HepG2 (cell line): ENCODE data around the gene TUBB4A.
"Not testable (repeated sequence)": the region's sequence is repeated elsewhere in the genome, so short reads cannot be mapped to it uniquely, and the experiment has no call there.

Experiments
- CTCF ChIP-seq: sonication (generic); formaldehyde crosslinking; IDR thresholded peaks from 2 replicates; pipeline ENCODE4 v1.5.0; 2020; ENCODE audit warnings: mild to moderate bottlenecking, missing genetic modification reagents, moderate library complexity
- EP300 ChIP-seq, 3 experiments: sonication (generic) in 1 of 3; formaldehyde crosslinking in 1 of 3; IDR thresholded peaks; 2 replicates each; pipeline versions ENCODE4 v1.5.1 to v1.6.1; 2011 to 2020; ENCODE audit warnings: low read depth in 2 of 3, low read length in 2 of 3, borderline replicate concordance in 1 of 3, improper control_type of control experiment in 1 of 3, mild to moderate bottlenecking in 1 of 3, missing genetic modification reagents in 1 of 3, moderate library complexity in 1 of 3
- FOXM1 ChIP-seq: sonication (generic); formaldehyde crosslinking; IDR thresholded peaks from 2 replicates; pipeline ENCODE4 v1.5.0; 2020; ENCODE audit warnings: missing genetic modification reagents
- FOXO4 ChIP-seq: sonication (generic); formaldehyde crosslinking; conservative IDR thresholded peaks from 2 replicates; pipeline ENCODE4 v1.8.1; 2023; ENCODE audit warnings: missing genetic modification reagents
- HBP1 ChIP-seq: IDR thresholded peaks from 2 replicates; pipeline ENCODE4 v1.6.1; 2016; ENCODE audit warnings: low read depth, control low read depth
- HIVEP1 ChIP-seq: sonication (generic); formaldehyde crosslinking; IDR thresholded peaks from 2 replicates; pipeline ENCODE4 v1.4.0; 2020; ENCODE audit warnings: mild to moderate bottlenecking, missing genetic modification reagents
- NR2F6 ChIP-seq, 2 experiments: IDR thresholded peaks; 2 replicates each; pipeline ENCODE4 v1.6.1; 2016; ENCODE audit warnings: antibody characterized with exemption in 1 of 2, mild to moderate bottlenecking in 1 of 2
- RAD21 ChIP-seq: fragments of 450-650 bp; formaldehyde crosslinking; IDR thresholded peaks from 2 replicates; pipeline ENCODE4 v1.5.0; 2020; ENCODE audit warnings: mild to moderate bottlenecking

GRCh38 chr19:6550679-6551078 lies 48.6 kb upstream of the TUBB4A start:
- TF ChIP-seq RAD21 (CRISPR knock-in tag); HIVEP1; FOXM1 (CRISPR knock-in tag); HBP1 (CRISPR knock-in tag); FOXO4 (CRISPR knock-in tag); EP300 (IDR thresholded peaks at IDR 0.05; ENCODE audit: low read depth in 2 of 2, low read length in 2 of 2); EP300 (CRISPR knock-in tag; IDR thresholded peaks at IDR 0.05; ENCODE audit: borderline replicate concordance); NR2F6 (IDR thresholded peaks at IDR 0.05); NR2F6 (CRISPR knock-in tag; IDR thresholded peaks at IDR 0.05); CTCF (CRISPR knock-in tag): not testable (repeated sequence)
